ENCODE data around the gene HNRNPU. TPM values are rescaled to one million over a fixed set of nuclear protein-coding genes. Genes with fewer than 3 reads are reported as not detected.

The HNRNPU gene
- total RNA-seq, 4 donors from 2014 or later = 325 to 565 (median 451) TPM

GRCh38 chr1:244869950-244870349 is 5.6 kb upstream of the HNRNPU start:
- DNase-seq (ENCODE audit: low spot score) = no peak
- no peak for ATAC-seq (ENCODE audit: low FRiP score)
- TF ChIP-seq CTCF (IDR thresholded peaks at IDR 0.05) = no peak

GRCh38 chr1:244869364-244869827 is 5.1 kb upstream of the HNRNPU start:
- ATAC-seq (ENCODE audit: low FRiP score) = no peak
- DNase-seq (ENCODE audit: low spot score) = no peak
- no peak for TF ChIP-seq CTCF (IDR thresholded peaks at IDR 0.05)

- no peak for ATAC-seq (ENCODE audit: low FRiP score)
- no peak for DNase-seq (ENCODE audit: low spot score)
- no peak for TF ChIP-seq CTCF (IDR thresholded peaks at IDR 0.05)
These were observed 4.4 kb upstream of the HNRNPU start for GRCh38 chr1:244868484-244869363.

- DNase-seq (ENCODE audit: low spot score) (no peak), ATAC-seq (ENCODE audit: low FRiP score) (no peak)
- TF ChIP-seq CTCF (IDR thresholded peaks at IDR 0.05) = no peak
These were observed 2.0 kb upstream of the HNRNPU start for GRCh38 chr1:244866355-244866754.

- TF ChIP-seq CTCF (IDR thresholded peaks at IDR 0.05) = no peak
- no peak for ATAC-seq (ENCODE audit: low FRiP score)
- DNase-seq (ENCODE audit: low spot score) = no peak
These were observed 1.5 kb upstream of the HNRNPU start for GRCh38 chr1:244865820-244866219.

- TF ChIP-seq CTCF (IDR thresholded peaks at IDR 0.05) = no peak
- DNase-seq (ENCODE audit: low spot score) (no peak), ATAC-seq (ENCODE audit: low FRiP score) (no peak)
These were observed 657 bp upstream of the HNRNPU start for GRCh38 chr1:244865028-244865371.

All from omental fat pad (tissue), 4 donors.